Body of pancreas (tissue), 4 donors: ENCODE measurements around the gene KRTAP12-3.

Experiments
- POLR2A ChIP-seq, 3 donors: fragments of 450-650 bp; IDR thresholded peaks; one replicate each; pipeline ENCODE4 v1.6.1; 2016; ENCODE audit warnings: antibody characterized with exemption in 3 of 3, mild to moderate bottlenecking in 2 of 3
- TF ChIP-seq, protein P1 (sequence below), 7 experiments: fragments of 450-650 bp in 4 of 7; fragments of 200-600 bp in 3 of 7; sonication (generic) in 3 of 7; IDR thresholded peaks; one replicate each; pipeline ENCODE4 v1.5.1; 2016 to 2019; ENCODE audit warnings: antibody characterized with exemption in 7 of 7

DNA sequence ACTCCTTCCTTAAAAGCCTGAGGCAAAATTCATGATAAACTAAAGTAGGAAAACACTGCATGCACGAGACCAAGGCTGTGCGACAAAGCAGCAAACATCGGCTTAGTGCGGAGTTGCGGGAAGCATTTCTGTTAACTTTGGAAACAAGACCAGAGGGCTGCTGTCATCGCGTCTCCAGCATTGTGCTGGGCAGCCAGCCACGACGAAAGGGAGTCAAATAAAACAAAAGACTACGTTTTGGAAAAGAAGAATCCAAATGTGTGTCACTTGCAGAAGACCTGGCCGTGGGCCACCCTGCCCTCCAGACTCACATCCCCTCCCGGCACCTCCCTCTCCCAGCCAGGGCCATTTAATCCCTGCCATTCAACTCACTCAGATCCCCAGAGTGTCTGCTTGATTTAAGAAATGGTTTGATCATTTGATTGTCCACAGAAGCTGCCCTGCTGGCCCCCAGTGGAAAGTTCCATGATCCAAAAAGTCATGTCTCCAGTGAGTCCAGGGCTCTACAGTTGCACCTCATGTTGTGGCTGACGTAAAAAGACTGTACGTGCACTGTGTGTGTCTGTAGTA lies 13.9 kb upstream of the KRTAP12-3 start:
- TF ChIP-seq, protein P1, sequence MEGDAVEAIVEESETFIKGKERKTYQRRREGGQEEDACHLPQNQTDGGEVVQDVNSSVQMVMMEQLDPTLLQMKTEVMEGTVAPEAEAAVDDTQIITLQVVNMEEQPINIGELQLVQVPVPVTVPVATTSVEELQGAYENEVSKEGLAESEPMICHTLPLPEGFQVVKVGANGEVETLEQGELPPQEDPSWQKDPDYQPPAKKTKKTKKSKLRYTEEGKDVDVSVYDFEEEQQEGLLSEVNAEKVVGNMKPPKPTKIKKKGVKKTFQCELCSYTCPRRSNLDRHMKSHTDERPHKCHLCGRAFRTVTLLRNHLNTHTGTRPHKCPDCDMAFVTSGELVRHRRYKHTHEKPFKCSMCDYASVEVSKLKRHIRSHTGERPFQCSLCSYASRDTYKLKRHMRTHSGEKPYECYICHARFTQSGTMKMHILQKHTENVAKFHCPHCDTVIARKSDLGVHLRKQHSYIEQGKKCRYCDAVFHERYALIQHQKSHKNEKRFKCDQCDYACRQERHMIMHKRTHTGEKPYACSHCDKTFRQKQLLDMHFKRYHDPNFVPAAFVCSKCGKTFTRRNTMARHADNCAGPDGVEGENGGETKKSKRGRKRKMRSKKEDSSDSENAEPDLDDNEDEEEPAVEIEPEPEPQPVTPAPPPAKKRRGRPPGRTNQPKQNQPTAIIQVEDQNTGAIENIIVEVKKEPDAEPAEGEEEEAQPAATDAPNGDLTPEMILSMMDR (IDR thresholded peaks at IDR 0.05) = no peak
- TF ChIP-seq POLR2A (IDR thresholded peaks at IDR 0.05) = no peak
